ENCODE data around the gene PSME2. TPM values are rescaled to one million over a fixed set of nuclear protein-coding genes. Genes with fewer than 3 reads are reported as not detected.

PSME2 gene
- total and polyA plus RNA-seq, 2 of the 13 experiments (the other 11 are each of a cell fraction or from before 2014, with no cell fraction given), result 332 to 716 TPM

DNA sequence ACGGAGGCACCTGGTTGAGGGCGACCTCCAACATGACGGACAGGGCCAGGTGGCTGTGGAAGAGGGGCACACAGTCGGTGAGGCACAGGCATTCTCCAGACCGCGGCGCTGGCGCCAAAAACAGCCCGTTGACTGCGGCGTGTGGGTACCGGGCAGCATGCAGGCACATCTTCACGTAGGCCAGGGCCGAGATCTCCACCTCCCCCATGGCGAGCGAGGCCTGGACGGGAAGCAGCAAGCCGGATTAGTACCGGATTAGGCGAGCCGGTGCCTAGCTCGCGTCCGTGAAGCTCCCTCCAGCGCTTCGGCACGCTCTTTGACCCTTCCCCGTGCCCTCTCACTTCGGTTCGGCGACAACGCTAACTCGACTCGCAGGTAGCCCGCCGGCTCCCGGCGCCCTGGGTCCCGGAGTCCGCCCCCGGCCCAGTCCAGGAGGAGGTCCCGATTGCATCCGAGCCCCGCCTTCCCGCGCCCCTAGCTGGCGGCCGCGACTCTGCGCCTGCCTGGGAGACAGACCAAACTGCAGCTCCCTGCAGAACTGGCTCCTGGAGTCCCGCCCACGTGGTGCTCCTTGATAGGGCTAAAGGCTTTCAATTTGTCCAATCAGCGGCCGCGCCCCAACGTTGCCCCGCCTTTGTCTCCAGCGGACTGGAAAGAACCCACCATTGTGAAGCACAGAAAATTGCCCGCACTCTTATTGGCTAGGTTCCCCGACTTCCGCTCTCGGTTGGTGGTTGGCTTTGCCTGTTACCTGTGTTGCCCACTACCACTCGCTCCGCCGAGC, 5.1 kb downstream of the PSME2 start, which contains the start of gene EMC9 (continued):
- TF ChIP-seq, protein P1, sequence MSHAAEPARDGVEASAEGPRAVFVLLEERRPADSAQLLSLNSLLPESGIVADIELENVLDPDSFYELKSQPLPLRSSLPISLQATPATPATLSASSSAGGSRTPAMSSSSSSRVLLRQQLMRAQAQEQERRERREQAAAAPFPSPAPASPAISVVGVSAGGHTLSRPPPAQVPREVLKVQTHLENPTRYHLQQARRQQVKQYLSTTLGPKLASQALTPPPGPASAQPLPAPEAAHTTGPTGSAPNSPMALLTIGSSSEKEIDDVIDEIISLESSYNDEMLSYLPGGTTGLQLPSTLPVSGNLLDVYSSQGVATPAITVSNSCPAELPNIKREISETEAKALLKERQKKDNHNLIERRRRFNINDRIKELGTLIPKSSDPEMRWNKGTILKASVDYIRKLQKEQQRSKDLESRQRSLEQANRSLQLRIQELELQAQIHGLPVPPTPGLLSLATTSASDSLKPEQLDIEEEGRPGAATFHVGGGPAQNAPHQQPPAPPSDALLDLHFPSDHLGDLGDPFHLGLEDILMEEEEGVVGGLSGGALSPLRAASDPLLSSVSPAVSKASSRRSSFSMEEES (CRISPR knock-in tag; IDR thresholded peaks at IDR 0.05), result peak; percentile 73; the same call in 1 of the 2 replicates
- TF ChIP-seq ZNF354B (CRISPR knock-in tag; IDR thresholded peaks at IDR 0.05), result peak; percentile 99
- peak; percentile 95 for TF ChIP-seq ZNF614 (CRISPR knock-in tag; IDR thresholded peaks at IDR 0.05; ENCODE audit: borderline replicate concordance)
- TF ChIP-seq, protein P2, sequence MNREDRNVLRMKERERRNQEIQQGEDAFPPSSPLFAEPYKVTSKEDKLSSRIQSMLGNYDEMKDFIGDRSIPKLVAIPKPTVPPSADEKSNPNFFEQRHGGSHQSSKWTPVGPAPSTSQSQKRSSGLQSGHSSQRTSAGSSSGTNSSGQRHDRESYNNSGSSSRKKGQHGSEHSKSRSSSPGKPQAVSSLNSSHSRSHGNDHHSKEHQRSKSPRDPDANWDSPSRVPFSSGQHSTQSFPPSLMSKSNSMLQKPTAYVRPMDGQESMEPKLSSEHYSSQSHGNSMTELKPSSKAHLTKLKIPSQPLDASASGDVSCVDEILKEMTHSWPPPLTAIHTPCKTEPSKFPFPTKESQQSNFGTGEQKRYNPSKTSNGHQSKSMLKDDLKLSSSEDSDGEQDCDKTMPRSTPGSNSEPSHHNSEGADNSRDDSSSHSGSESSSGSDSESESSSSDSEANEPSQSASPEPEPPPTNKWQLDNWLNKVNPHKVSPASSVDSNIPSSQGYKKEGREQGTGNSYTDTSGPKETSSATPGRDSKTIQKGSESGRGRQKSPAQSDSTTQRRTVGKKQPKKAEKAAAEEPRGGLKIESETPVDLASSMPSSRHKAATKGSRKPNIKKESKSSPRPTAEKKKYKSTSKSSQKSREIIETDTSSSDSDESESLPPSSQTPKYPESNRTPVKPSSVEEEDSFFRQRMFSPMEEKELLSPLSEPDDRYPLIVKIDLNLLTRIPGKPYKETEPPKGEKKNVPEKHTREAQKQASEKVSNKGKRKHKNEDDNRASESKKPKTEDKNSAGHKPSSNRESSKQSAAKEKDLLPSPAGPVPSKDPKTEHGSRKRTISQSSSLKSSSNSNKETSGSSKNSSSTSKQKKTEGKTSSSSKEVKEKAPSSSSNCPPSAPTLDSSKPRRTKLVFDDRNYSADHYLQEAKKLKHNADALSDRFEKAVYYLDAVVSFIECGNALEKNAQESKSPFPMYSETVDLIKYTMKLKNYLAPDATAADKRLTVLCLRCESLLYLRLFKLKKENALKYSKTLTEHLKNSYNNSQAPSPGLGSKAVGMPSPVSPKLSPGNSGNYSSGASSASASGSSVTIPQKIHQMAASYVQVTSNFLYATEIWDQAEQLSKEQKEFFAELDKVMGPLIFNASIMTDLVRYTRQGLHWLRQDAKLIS (CRISPR knock-in tag; IDR thresholded peaks at IDR 0.05), result no peak
- TF ChIP-seq ZNF577 (CRISPR knock-in tag; IDR thresholded peaks at IDR 0.05; ENCODE audit: borderline replicate concordance, low read depth), result peak; percentile 97; the same call in 1 of the 2 replicates
- TF ChIP-seq RFX1 (IDR thresholded peaks at IDR 0.05), result no peak; the same call in 1 of the 2 replicates
- TF ChIP-seq, protein P3, sequence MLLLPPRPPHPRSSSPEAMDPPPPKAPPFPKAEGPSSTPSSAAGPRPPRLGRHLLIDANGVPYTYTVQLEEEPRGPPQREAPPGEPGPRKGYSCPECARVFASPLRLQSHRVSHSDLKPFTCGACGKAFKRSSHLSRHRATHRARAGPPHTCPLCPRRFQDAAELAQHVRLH (CRISPR knock-in tag; IDR thresholded peaks at IDR 0.05; ENCODE audit: borderline replicate concordance, low read depth), result peak; percentile 84
- TF ChIP-seq ZNF605 (CRISPR knock-in tag; IDR thresholded peaks at IDR 0.05), result no peak
- no peak for TF ChIP-seq HOXA7 (CRISPR knock-in tag; IDR thresholded peaks at IDR 0.05)
- no peak for TF ChIP-seq ZNF17 (CRISPR knock-in tag; IDR thresholded peaks at IDR 0.05)
- peak; percentile 99 for TF ChIP-seq ZMAT3 (CRISPR knock-in tag; conservative IDR thresholded peaks at IDR 0.05)
- TF ChIP-seq FOXM1 (CRISPR knock-in tag; IDR thresholded peaks at IDR 0.05), result no peak; the same call in 1 of the 2 replicates
- TF ChIP-seq TARDBP (CRISPR knock-in tag; IDR thresholded peaks at IDR 0.05), result peak; percentile 81
- peak; percentile 99 for TF ChIP-seq GLI4 (CRISPR knock-in tag; IDR thresholded peaks at IDR 0.05; ENCODE audit: borderline replicate concordance)
- peak; percentile 94 for TF ChIP-seq YEATS4 (CRISPR knock-in tag; IDR thresholded peaks at IDR 0.05; ENCODE audit: borderline replicate concordance)
- no peak for TF ChIP-seq SALL1 (CRISPR knock-in tag; IDR thresholded peaks at IDR 0.05)
- TF ChIP-seq ZNF24 (IDR thresholded peaks at IDR 0.05), result no peak
- TF ChIP-seq, protein P4, sequence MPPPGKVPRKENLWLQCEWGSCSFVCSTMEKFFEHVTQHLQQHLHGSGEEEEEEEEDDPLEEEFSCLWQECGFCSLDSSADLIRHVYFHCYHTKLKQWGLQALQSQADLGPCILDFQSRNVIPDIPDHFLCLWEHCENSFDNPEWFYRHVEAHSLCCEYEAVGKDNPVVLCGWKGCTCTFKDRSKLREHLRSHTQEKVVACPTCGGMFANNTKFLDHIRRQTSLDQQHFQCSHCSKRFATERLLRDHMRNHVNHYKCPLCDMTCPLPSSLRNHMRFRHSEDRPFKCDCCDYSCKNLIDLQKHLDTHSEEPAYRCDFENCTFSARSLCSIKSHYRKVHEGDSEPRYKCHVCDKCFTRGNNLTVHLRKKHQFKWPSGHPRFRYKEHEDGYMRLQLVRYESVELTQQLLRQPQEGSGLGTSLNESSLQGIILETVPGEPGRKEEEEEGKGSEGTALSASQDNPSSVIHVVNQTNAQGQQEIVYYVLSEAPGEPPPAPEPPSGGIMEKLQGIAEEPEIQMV (CRISPR knock-in tag; IDR thresholded peaks at IDR 0.05; ENCODE audit: low read depth), result peak; percentile 99
- peak; percentile 96 for TF ChIP-seq WIZ (CRISPR knock-in tag; IDR thresholded peaks at IDR 0.05)
- TF ChIP-seq, protein P5, sequence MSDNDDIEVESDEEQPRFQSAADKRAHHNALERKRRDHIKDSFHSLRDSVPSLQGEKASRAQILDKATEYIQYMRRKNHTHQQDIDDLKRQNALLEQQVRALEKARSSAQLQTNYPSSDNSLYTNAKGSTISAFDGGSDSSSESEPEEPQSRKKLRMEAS (IDR thresholded peaks at IDR 0.05), result no peak
- TF ChIP-seq ZNF232 (CRISPR knock-in tag; IDR thresholded peaks at IDR 0.05; ENCODE audit: borderline replicate concordance), result peak; percentile 90
- peak; percentile 99 for TF ChIP-seq RFXAP (CRISPR knock-in tag; IDR thresholded peaks at IDR 0.05; ENCODE audit: borderline replicate concordance)
- peak; percentile 97; the same call in 1 of the 2 replicates for TF ChIP-seq ZNF761 (CRISPR knock-in tag; conservative IDR thresholded peaks at IDR 0.05)
- peak; percentile 66; the same call in 1 of the 2 replicates for TF ChIP-seq ZNF33B (CRISPR knock-in tag; IDR thresholded peaks at IDR 0.05)
